Measurements from ENCODE around the gene ARL6IP4. TPM values are rescaled to one million over a fixed set of nuclear protein-coding genes. Genes with fewer than 3 reads are reported as not detected.
A peak's percentile ranks its signal among the peaks of the same experiment; 100 is the strongest.

The ARL6IP4 gene
- total RNA-seq, 1 experiment from 2014 or later: 133 TPM

GRCh38 chr12:123024819-123025391, 44.4 kb downstream of the ARL6IP4 start:
- DNase-seq (ENCODE audit: low spot score) (no peak), ATAC-seq (no peak)
- POLR2A ChIA-PET: interaction anchor here (0.7 kb wide), 1 partner anchor 1770 kb away, joined by 5 read pairs; no protein-coding TSS in a partner anchor
- Mint-ChIP-seq H3K4me3 (no peak overlapping the region), H3K4me1 (peaks cover 9% of the 10 kb centered on the region; the same call in 1 of the 2 replicates), H3K27me3 (ENCODE audit: low read depth) (no peaks in the 10 kb centered on the region), H3K36me3 (no peaks in the 10 kb centered on the region), H3K9me3 (no peaks in the 10 kb centered on the region), H3K27ac (no peak overlapping the region)
- CTCF ChIA-PET: no interaction called here
- no peak for TF ChIP-seq SOX15 (CRISPR knock-in tag; IDR thresholded peaks at IDR 0.05)
- TF ChIP-seq USF2 (CRISPR knock-in tag; IDR thresholded peaks at IDR 0.05): no peak
- TF ChIP-seq ZNF532 (CRISPR knock-in tag; IDR thresholded peaks at IDR 0.05; ENCODE audit: borderline replicate concordance): no peak
- no peak for TF ChIP-seq SP1 (CRISPR knock-in tag; conservative IDR thresholded peaks at IDR 0.05)
- TF ChIP-seq ZNF512 (CRISPR knock-in tag; IDR thresholded peaks at IDR 0.05; ENCODE audit: borderline replicate concordance): no peak
- TF ChIP-seq E2F1 (CRISPR knock-in tag; IDR thresholded peaks at IDR 0.05): no peak
- TF ChIP-seq NR1H2 (CRISPR knock-in tag; IDR thresholded peaks at IDR 0.05): no peak

GRCh38 chr12:123026094-123026853, 45.8 kb downstream of the ARL6IP4 start:
- ChIA-PET POLR2A (no interaction called here), CTCF (interaction anchor here (0.7 kb wide), 1 partner anchor 34 kb away, joined by 3 read pairs; no protein-coding TSS in a partner anchor)
- H3K27me3 Mint-ChIP-seq (ENCODE audit: low read depth): no peaks in the 10 kb centered on the region
- no peaks in the 10 kb centered on the region for H3K36me3 Mint-ChIP-seq
- DNase-seq (ENCODE audit: low spot score): no peak
- no peak for TF ChIP-seq MYBL2 (CRISPR knock-in tag; IDR thresholded peaks at IDR 0.05)
- TF ChIP-seq ZBTB21 (CRISPR knock-in tag; IDR thresholded peaks at IDR 0.05; ENCODE audit: borderline replicate concordance): no peak
- no peak for TF ChIP-seq ZNF232 (CRISPR knock-in tag; IDR thresholded peaks at IDR 0.05)
- TF ChIP-seq NFYB (CRISPR knock-in tag; conservative IDR thresholded peaks at IDR 0.05; ENCODE audit: low read depth): no peak
- TF ChIP-seq ERG (CRISPR knock-in tag; IDR thresholded peaks at IDR 0.05): no peak
- TF ChIP-seq FOXK1 (CRISPR knock-in tag; IDR thresholded peaks at IDR 0.05): no peak
- no peak for TF ChIP-seq EMX1 (CRISPR knock-in tag; IDR thresholded peaks at IDR 0.05)
- TF ChIP-seq ELF4 (CRISPR knock-in tag; IDR thresholded peaks at IDR 0.05; ENCODE audit: low read depth): no peak
- no peak for TF ChIP-seq CTCF (IDR thresholded peaks at IDR 0.05)
- no peak for TF ChIP-seq IRF1 (CRISPR knock-in tag; IDR thresholded peaks at IDR 0.05)
- TF ChIP-seq USF2 (CRISPR knock-in tag; IDR thresholded peaks at IDR 0.05): no peak
- no peak for TF ChIP-seq ZNF219 (CRISPR knock-in tag; IDR thresholded peaks at IDR 0.05; ENCODE audit: borderline replicate concordance)
- no peak for TF ChIP-seq SMAD4 (CRISPR knock-in tag; IDR thresholded peaks at IDR 0.05)
- H3K4me3 Mint-ChIP-seq: no peak overlapping the region
- ATAC-seq: no peak
- peak overlapping the region; percentile 23; the same call in 1 of the 2 replicates for H3K27ac Mint-ChIP-seq
- H3K4me1 Mint-ChIP-seq: peaks cover 9% of the 10 kb centered on the region; the same call in 1 of the 2 replicates
- H3K9me3 Mint-ChIP-seq: no peaks in the 10 kb centered on the region

Data from WTC11 (cell line).